Dendritic cell treated with granulocyte-macrophage colony-stimulating factor and Interleukin-4, amounts not matched to agents 40 ng/mL and 50 ng/mL, for 4 days (primary cell): ENCODE results near the gene C15orf62.
A peak's percentile ranks its signal among the peaks of the same experiment; 100 is the strongest.

ENCODE experiments used
- H3K27ac Mint-ChIP-seq: one replicate; pipeline ENCODE4 v1.8.0; 2022; ENCODE audit warnings: mild to moderate bottlenecking, mixed read lengths
- H3K27me3 Mint-ChIP-seq: one replicate; pipeline ENCODE4 v1.8.0; 2022; ENCODE audit warnings: mild to moderate bottlenecking, mixed read lengths
- H3K36me3 Mint-ChIP-seq: one replicate; pipeline ENCODE4 v1.8.0; 2022; ENCODE audit warnings: low read depth, mixed read lengths
- H3K4me1 Mint-ChIP-seq: one replicate; pipeline ENCODE4 v1.8.0; 2022; ENCODE audit warnings: low read depth, mixed read lengths
- H3K4me3 Mint-ChIP-seq: one replicate; pipeline ENCODE4 v1.8.0; 2022; ENCODE audit warnings: mild to moderate bottlenecking, moderate library complexity, mixed read lengths
- H3K9me3 Mint-ChIP-seq: one replicate; pipeline ENCODE4 v1.8.0; 2022; ENCODE audit warnings: mixed read lengths
- intact Hi-C: fragments of 100-400 bp; cut with micrococcal nuclease; formaldehyde crosslinking; loops from one replicate; pipeline ENCODE4 v1.15.0; 2022

Gene C15orf62, protein sequence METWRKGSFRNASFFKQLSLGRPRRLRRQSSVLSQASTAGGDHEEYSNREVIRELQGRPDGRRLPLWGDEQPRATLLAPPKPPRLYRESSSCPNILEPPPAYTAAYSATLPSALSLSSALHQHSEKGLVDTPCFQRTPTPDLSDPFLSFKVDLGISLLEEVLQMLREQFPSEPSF

GRCh38 chr15:40769274-40770146 is at the start of gene C15orf62:
Gene C15orf62 (plus strand): TSS chr15:40769980. CDS start chr15:40770496, 516 bp downstream.
- Mint-ChIP-seq H3K36me3 (peaks cover 80% of the 10 kb centered on the region), H3K27ac (peak within 1 kb of the TSS; percentile 82), H3K4me1 (peaks cover 52% of the 10 kb centered on the region), H3K4me3 (peak within 1 kb of the TSS; percentile 43), H3K27me3 (peaks cover 3% of the 10 kb centered on the region), H3K9me3 (no peaks in the 10 kb centered on the region)
- intact Hi-C loops, result loop anchor here (5.0 to 10.0 kb wide), 2 partner anchors 38 to 205 kb away; partner anchors contain the start of genes CCDC32, DNAJC17, RPUSD2 and ZFYVE19

- Mint-ChIP-seq H3K36me3 (no peaks in the 10 kb centered on the region), H3K27ac (no peak overlapping the region), H3K9me3 (no peaks in the 10 kb centered on the region), H3K27me3 (no peaks in the 10 kb centered on the region), H3K4me1 (no peaks in the 10 kb centered on the region), H3K4me3 (no peak overlapping the region)
- intact Hi-C loops, result no loop called here
These were observed 48.1 kb upstream of the C15orf62 start for GRCh38 chr15:40721701-40722100.

GRCh38 chr15:40722354-40722753 is 47.4 kb upstream of the C15orf62 start:
- intact Hi-C loops, result no loop called here
- Mint-ChIP-seq H3K27me3 (no peaks in the 10 kb centered on the region), H3K4me3 (no peak overlapping the region), H3K36me3 (no peaks in the 10 kb centered on the region), H3K9me3 (no peaks in the 10 kb centered on the region), H3K27ac (no peak overlapping the region), H3K4me1 (no peaks in the 10 kb centered on the region)

DNA sequence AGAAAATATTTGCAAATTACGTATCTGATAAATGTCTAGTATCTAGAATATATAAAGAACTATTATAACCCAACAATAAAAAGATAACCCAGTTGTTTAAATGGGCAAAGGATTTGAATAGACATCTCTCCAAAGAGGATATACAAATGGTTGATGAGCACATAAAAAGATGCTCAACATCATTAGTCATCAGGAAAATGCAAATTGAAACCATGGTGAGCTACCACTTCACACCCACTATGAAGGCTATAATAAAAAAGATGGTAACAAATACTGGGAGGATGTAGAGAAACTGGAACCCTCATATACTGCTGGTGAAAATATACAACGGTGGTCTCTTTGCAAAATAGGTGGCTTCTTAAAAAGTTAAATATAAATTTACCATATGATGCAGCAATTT is 46.8 kb upstream of the C15orf62 start:
- no peaks in the 10 kb centered on the region for H3K4me1 Mint-ChIP-seq
- H3K27ac Mint-ChIP-seq, result no peak overlapping the region
- no peak overlapping the region for H3K4me3 Mint-ChIP-seq
- H3K9me3 Mint-ChIP-seq, result no peaks in the 10 kb centered on the region
- H3K27me3 Mint-ChIP-seq, result no peaks in the 10 kb centered on the region
- intact Hi-C loops, result no loop called here
- H3K36me3 Mint-ChIP-seq, result no peaks in the 10 kb centered on the region

GRCh38 chr15:40723919-40724318 is 45.9 kb upstream of the C15orf62 start:
- H3K4me3 Mint-ChIP-seq, result no peak overlapping the region
- H3K36me3 Mint-ChIP-seq, result no peaks in the 10 kb centered on the region
- intact Hi-C loops, result no loop called here
- no peaks in the 10 kb centered on the region for H3K4me1 Mint-ChIP-seq
- no peak overlapping the region for H3K27ac Mint-ChIP-seq
- no peaks in the 10 kb centered on the region for H3K27me3 Mint-ChIP-seq
- no peaks in the 10 kb centered on the region for H3K9me3 Mint-ChIP-seq

- no peaks in the 10 kb centered on the region for H3K27me3 Mint-ChIP-seq
- H3K4me1 Mint-ChIP-seq, result no peaks in the 10 kb centered on the region
- intact Hi-C loops, result no loop called here
- peaks cover 48% of the 10 kb centered on the region for H3K36me3 Mint-ChIP-seq
- no peaks in the 10 kb centered on the region for H3K9me3 Mint-ChIP-seq
- no peak overlapping the region for H3K27ac Mint-ChIP-seq
- no peak overlapping the region for H3K4me3 Mint-ChIP-seq
These were observed 38.7 kb upstream of the C15orf62 start for GRCh38 chr15:40731034-40731433.

DNA sequence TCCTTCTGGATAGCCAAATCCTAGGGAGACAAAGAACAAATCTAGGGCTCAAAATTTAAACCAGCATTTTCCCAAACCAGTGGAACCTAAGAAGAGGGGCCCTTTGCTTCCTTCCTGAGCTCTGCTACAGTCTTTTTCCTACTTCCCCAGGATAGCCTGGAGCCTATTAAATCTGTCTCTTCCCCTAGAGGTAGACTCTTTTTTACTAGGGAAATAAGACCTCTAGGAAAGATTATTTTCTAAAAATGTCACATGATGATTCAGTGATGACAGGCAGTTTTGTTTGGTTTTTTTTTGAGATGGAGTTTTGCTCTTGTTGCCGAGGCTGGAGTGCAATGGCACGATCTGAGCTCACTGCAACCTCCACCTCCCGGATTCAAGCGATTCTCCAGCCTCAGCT is 33.2 kb upstream of the C15orf62 start:
- Mint-ChIP-seq H3K27me3 (no peaks in the 10 kb centered on the region), H3K4me3 (no peak overlapping the region), H3K9me3 (no peaks in the 10 kb centered on the region), H3K27ac (no peak overlapping the region), H3K4me1 (no peaks in the 10 kb centered on the region), H3K36me3 (peaks cover 93% of the 10 kb centered on the region)
- intact Hi-C loops, result no loop called here

- no peak overlapping the region for H3K4me3 Mint-ChIP-seq
- H3K36me3 Mint-ChIP-seq, result peaks cover 94% of the 10 kb centered on the region
- H3K4me1 Mint-ChIP-seq, result no peaks in the 10 kb centered on the region
- no peaks in the 10 kb centered on the region for H3K9me3 Mint-ChIP-seq
- no peak overlapping the region for H3K27ac Mint-ChIP-seq
- intact Hi-C loops, result no loop called here
- H3K27me3 Mint-ChIP-seq, result no peaks in the 10 kb centered on the region
These were observed 32.7 kb upstream of the C15orf62 start for GRCh38 chr15:40737048-40737447.

DNA sequence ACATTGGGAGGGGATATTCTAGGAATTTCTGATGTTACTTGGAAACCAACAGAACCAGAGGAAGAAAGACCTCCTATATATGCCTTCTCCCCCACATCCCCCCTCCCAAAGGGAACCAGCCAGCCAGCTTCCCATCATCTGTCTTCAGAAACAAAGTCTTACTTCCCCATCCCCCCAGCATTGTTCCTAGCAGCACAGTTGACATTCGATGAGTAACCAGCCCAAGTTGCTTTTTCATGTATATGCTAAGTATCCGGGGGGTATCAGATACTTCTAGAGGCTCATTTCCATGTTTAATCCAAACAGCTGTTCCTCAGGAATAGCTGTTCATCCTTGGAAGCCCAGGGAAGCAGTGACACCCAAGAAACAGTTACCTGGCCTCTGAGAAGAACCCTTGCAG is 30.7 kb upstream of the C15orf62 start:
- Mint-ChIP-seq H3K27ac (no peak overlapping the region), H3K27me3 (no peaks in the 10 kb centered on the region), H3K9me3 (no peaks in the 10 kb centered on the region), H3K4me1 (peaks cover 2% of the 10 kb centered on the region), H3K36me3 (peaks cover 99% of the 10 kb centered on the region), H3K4me3 (no peak overlapping the region)
- intact Hi-C loops, result no loop called here

DNA sequence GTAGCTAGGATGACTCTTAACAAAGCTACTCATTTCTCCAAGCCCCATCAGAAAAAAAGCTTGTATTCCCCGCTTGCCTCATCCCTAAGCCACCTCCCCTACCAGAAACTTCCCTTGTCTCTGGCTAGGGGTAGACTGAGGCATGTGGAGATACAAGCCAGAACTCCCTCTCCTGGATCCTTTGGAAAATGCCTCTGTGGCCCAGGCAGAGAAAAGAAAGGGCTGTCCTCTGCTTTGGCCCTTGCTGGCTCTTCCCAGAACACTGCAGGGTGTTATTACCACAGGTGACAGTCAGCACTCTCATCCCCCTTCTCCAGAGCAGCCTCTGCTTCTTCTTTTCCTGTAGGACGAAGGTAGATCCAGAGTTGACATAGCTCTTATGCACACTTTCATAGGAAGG is 29.9 kb upstream of the C15orf62 start:
- Mint-ChIP-seq H3K27ac (no peak overlapping the region), H3K36me3 (peaks cover 99% of the 10 kb centered on the region), H3K4me1 (peaks cover 5% of the 10 kb centered on the region), H3K27me3 (no peaks in the 10 kb centered on the region), H3K9me3 (no peaks in the 10 kb centered on the region), H3K4me3 (no peak overlapping the region)
- intact Hi-C loops, result loop anchor here (10.0 kb wide), 1 partner anchor 275 kb away; no protein-coding TSS in a partner anchor

- intact Hi-C loops, result loop anchor here (10.0 kb wide), 1 partner anchor 271 kb away; no protein-coding TSS in a partner anchor
- Mint-ChIP-seq H3K4me3 (no peak overlapping the region), H3K36me3 (peaks cover 84% of the 10 kb centered on the region), H3K9me3 (no peaks in the 10 kb centered on the region), H3K27ac (no peak overlapping the region), H3K4me1 (peaks cover 23% of the 10 kb centered on the region), H3K27me3 (no peaks in the 10 kb centered on the region)
These were observed 26.3 kb upstream of the C15orf62 start for GRCh38 chr15:40743485-40743901.

DNA sequence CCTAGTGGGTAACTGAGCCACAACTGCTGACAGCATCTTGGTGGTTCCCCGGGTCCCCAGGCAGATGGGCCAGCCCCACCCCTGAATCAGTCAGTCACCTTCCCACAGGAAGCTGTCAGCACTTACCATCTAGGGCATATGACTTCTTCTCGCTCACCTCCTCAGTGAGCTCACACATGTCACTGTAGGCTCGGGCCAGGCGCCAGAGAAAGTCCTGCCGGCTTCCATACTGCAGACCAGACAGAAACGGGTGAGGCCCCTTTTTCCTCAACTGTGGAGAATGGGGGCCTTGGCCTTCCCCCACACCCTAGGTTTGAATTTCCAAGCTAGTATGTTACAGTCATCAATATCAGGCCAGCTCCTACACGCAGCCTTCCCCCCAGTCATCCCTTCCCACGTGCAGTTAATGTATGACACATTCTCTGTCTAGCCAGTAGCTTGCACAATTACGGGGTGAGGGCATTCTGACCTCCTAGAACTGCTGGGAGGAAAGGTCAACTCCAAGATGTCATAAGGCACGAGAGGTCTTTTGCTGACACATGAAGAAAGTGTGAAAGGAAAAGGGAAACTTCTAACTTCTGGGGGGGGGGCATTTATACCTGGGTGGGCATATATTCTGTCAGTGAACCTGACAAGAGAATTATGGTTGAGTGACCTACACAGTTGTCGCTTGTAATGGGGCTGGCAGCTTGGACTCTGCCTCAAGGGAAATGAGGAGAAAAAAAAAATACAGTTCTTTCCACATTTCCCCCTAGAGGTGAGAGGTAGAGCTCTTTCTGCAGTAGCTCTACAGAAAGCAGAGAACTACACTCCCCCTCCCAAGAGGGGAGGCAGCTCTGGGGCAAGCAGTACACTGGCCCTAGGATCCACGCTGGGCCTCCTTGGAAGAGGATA is 25.6 kb upstream of the C15orf62 start:
- intact Hi-C loops, result loop anchor here (10.0 kb wide), 1 partner anchor 271 kb away; no protein-coding TSS in a partner anchor
- no peak overlapping the region for H3K4me3 Mint-ChIP-seq
- no peak overlapping the region for H3K27ac Mint-ChIP-seq
- H3K4me1 Mint-ChIP-seq, result peaks cover 23% of the 10 kb centered on the region
- H3K9me3 Mint-ChIP-seq, result no peaks in the 10 kb centered on the region
- H3K27me3 Mint-ChIP-seq, result no peaks in the 10 kb centered on the region
- H3K36me3 Mint-ChIP-seq, result peaks cover 84% of the 10 kb centered on the region

- intact Hi-C loops, result loop anchor here (5.0 to 10.0 kb wide), 2 partner anchors 148 to 270 kb away; partner anchors contain the start of gene VPS18
- H3K36me3 Mint-ChIP-seq, result peaks cover 84% of the 10 kb centered on the region
- no peaks in the 10 kb centered on the region for H3K27me3 Mint-ChIP-seq
These were observed 25.0 kb upstream of the C15orf62 start for GRCh38 chr15:40744815-40745152.

More at GRCh38 chr15:40744815-40745152, 25.0 kb upstream of the C15orf62 start:
- Mint-ChIP-seq H3K4me1 (peaks cover 23% of the 10 kb centered on the region), H3K27ac (no peak overlapping the region), H3K4me3 (no peak overlapping the region), H3K9me3 (no peaks in the 10 kb centered on the region)
